Kidney (tissue), 14 donors: ENCODE results near the gene MBD5. TPM values are rescaled to one million over a fixed set of nuclear protein-coding genes. Genes with fewer than 3 reads are reported as not detected.

Experiments
- DNase-seq, 5 donors: peaks; one replicate each; pipeline ENCODE4 v3.0.0-alpha.2; 2013 to 2020
- FAIRE-seq: peaks from 2 replicates; lab custom pipeline; 2012; peaks lifted over from hg19 to GRCh38; lab: Jason Lieb, UNC
- H3K27ac ChIP-seq, 2 donors: one replicate each; pipeline ENCODE4 v1.7.0; 2013; ENCODE audit warnings: low read depth in 2 of 2, low read length in 2 of 2, inconsistent platforms in 1 of 2
- H3K27me3 ChIP-seq: one replicate; pipeline ENCODE4 v1.7.1; 2013; ENCODE audit warnings: low read length, inconsistent platforms; ENCODE audit not compliant: control insufficient read depth, insufficient read depth
- H3K36me3 ChIP-seq, 3 donors: one replicate each; pipeline versions ENCODE4 v1.7.0 to v1.7.1; 2013; ENCODE audit warnings: low read length in 3 of 3, control low read depth in 1 of 3, inconsistent platforms in 1 of 3; ENCODE audit not compliant: insufficient read depth in 3 of 3, control insufficient read depth in 2 of 3
- H3K4me1 ChIP-seq, 3 donors: one replicate each; pipeline versions ENCODE4 v1.7.0 to v1.7.1; 2013; ENCODE audit warnings: low read length in 3 of 3, inconsistent platforms in 1 of 3, low read depth in 1 of 3; ENCODE audit not compliant: control insufficient read depth in 2 of 3, insufficient read depth in 2 of 3
- H3K4me3 ChIP-seq, 3 donors: one replicate each; pipeline versions ENCODE4 v1.7.0 to v1.8.1; 2013; ENCODE audit warnings: low read length in 3 of 3, control low read depth in 1 of 3, inconsistent platforms in 1 of 3
- H3K9ac ChIP-seq, 3 donors: one replicate each; pipeline versions ENCODE4 v1.7.0 to v1.7.1; 2013; ENCODE audit warnings: low read length in 3 of 3, control low read depth in 1 of 3, inconsistent platforms in 1 of 3
- H3K9me3 ChIP-seq, 3 donors: one replicate each; pipeline versions ENCODE4 v1.7.0 to v1.7.1; 2013; ENCODE audit warnings: low read length in 3 of 3, control low read depth in 1 of 3, inconsistent platforms in 1 of 3; ENCODE audit not compliant: control insufficient read depth in 2 of 3, insufficient read depth in 1 of 3
- intact Hi-C: fragments of 100-400 bp; cut with DNase I; formaldehyde crosslinking; loops from one replicate; pipeline ENCODE4 v1.11.1; 2022
- polyA plus RNA-seq: library from polyadenylated mRNA; stranded (reverse); fragments of 350-450 nt; fragmentation: Illumina TruSeq; extraction: RNeasy Lipid Tissue Mini Kit (QIAGEN cat#74804); gene quantifications from one replicate; pipeline ENCODE4 v1.2.3, GENCODE V29; 2014; ENCODE audit warnings: low read depth, low replicate concordance; ENCODE audit not compliant: insufficient read depth
- total RNA-seq: library from RNA; stranded (reverse); fragmentation: NEBNext Ultra II Directional; extraction: Animal tissue kit (Norgen Biotek cat#: 25700); gene quantifications from one replicate; pipeline ENCODE4 v1.2.1, GENCODE V29; 2021
- TF ChIP-seq, protein P1 (sequence below): IDR thresholded peaks from 3 replicates; pipeline ENCODE4 v1.5.1; 2012; ENCODE audit warnings: mild to moderate bottlenecking, moderate library complexity, borderline replicate concordance; ENCODE audit not compliant: insufficient read depth; ENCODE audit errors: extremely low read depth
- donor health status: control.
- donor health status: control.
- donor health status: control.
- donor health status: control.
- donor health status: control.
- donor health status: DM: yes; HTN: yes; CAD: no.
- donor health status: Normal renal cell carcinoma (clear cell type).

The MBD5 gene
- total and polyA plus RNA-seq, 2 donors from 2014 or later = 6.9 to 66.8 TPM

GRCh38 chr2:148455791-148456190 lies 434.9 kb downstream of the MBD5 start:
- no peaks in the 10 kb centered on the region for H3K36me3 ChIP-seq
- no peak overlapping the region for H3K4me3 ChIP-seq
- FAIRE-seq (no peak), DNase-seq (no peak)
- no peaks in the 10 kb centered on the region for H3K9me3 ChIP-seq
- H3K9ac ChIP-seq = no peak overlapping the region
- no peaks in the 10 kb centered on the region for H3K4me1 ChIP-seq
- no peak overlapping the region for H3K27ac ChIP-seq
- TF ChIP-seq, protein P1, sequence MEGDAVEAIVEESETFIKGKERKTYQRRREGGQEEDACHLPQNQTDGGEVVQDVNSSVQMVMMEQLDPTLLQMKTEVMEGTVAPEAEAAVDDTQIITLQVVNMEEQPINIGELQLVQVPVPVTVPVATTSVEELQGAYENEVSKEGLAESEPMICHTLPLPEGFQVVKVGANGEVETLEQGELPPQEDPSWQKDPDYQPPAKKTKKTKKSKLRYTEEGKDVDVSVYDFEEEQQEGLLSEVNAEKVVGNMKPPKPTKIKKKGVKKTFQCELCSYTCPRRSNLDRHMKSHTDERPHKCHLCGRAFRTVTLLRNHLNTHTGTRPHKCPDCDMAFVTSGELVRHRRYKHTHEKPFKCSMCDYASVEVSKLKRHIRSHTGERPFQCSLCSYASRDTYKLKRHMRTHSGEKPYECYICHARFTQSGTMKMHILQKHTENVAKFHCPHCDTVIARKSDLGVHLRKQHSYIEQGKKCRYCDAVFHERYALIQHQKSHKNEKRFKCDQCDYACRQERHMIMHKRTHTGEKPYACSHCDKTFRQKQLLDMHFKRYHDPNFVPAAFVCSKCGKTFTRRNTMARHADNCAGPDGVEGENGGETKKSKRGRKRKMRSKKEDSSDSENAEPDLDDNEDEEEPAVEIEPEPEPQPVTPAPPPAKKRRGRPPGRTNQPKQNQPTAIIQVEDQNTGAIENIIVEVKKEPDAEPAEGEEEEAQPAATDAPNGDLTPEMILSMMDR = no peak
- intact Hi-C loops = no loop called here
- no peaks in the 10 kb centered on the region for H3K27me3 ChIP-seq

GRCh38 chr2:148458171-148458570 lies 437.3 kb downstream of the MBD5 start:
- H3K4me3 ChIP-seq = no peak overlapping the region
- DNase-seq (no peak), FAIRE-seq (no peak)
- H3K27ac ChIP-seq = no peak overlapping the region
- H3K9me3 ChIP-seq = no peaks in the 10 kb centered on the region
- H3K36me3 ChIP-seq = no peaks in the 10 kb centered on the region
- TF ChIP-seq, protein P1 = no peak
- H3K9ac ChIP-seq = no peak overlapping the region
- intact Hi-C loops = no loop called here
- no peaks in the 10 kb centered on the region for H3K27me3 ChIP-seq
- no peaks in the 10 kb centered on the region for H3K4me1 ChIP-seq

DNA sequence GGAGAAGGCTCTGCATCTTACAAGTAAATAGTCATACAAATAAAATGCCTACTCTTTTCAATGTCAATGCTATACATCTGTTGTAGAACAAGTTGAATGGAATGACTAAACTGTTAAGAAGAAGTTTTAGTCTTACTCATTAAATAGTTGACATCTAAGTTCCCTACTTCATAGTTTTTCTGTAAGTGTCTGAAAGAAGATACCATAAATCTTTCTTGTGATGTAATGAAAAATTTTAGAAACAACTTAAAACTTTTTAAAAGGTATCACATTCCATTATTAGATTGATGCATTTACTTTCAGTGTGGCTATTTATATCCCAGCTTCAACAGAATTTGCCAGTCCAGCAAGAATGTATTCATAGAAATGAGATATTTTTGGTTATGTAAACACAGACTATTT lies 438.5 kb downstream of the MBD5 start:
- DNase-seq = peak in 1 of 5 donors; percentile 30
- H3K27ac ChIP-seq = no peak overlapping the region
- no peaks in the 10 kb centered on the region for H3K4me1 ChIP-seq
- intact Hi-C loops = no loop called here
- no peaks in the 10 kb centered on the region for H3K36me3 ChIP-seq
- H3K4me3 ChIP-seq = no peak overlapping the region
- no peaks in the 10 kb centered on the region for H3K27me3 ChIP-seq
- no peaks in the 10 kb centered on the region for H3K9me3 ChIP-seq
- no peak overlapping the region for H3K9ac ChIP-seq
- FAIRE-seq = peak; percentile 45
- TF ChIP-seq, protein P1 = no peak

GRCh38 chr2:148461876-148462275 lies 441.0 kb downstream of the MBD5 start:
- no peaks in the 10 kb centered on the region for H3K9me3 ChIP-seq
- TF ChIP-seq, protein P1 = no peak
- intact Hi-C loops = no loop called here
- H3K4me3 ChIP-seq = no peak overlapping the region
- no peaks in the 10 kb centered on the region for H3K36me3 ChIP-seq
- no peaks in the 10 kb centered on the region for H3K4me1 ChIP-seq
- H3K27me3 ChIP-seq = no peaks in the 10 kb centered on the region
- H3K27ac ChIP-seq = no peak overlapping the region
- DNase-seq (no peak), FAIRE-seq (no peak)
- H3K9ac ChIP-seq = no peak overlapping the region
